Measurements from ENCODE around the gene FNDC3B.

DNA sequence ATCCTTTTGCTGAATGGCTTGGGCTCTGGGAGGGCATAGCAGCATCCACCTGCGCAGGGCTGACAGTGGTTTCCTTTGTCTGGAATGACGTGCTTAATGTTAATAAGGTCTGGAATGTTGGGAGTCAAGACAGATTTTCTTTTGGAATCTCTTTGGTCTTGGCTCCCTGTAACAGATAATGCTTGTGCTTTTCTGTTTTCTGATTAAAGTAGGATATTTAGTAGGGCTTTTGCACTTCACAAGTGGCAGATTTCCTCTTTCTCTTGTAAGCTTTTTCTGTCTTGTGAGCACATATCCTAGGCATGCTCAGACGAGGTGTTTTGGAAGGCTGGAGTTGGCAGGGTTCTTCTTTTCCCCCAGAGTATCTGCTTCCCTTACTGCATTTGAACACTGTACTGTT, 219.2 kb downstream of the FNDC3B start:
- TF ChIP-seq, protein P1, sequence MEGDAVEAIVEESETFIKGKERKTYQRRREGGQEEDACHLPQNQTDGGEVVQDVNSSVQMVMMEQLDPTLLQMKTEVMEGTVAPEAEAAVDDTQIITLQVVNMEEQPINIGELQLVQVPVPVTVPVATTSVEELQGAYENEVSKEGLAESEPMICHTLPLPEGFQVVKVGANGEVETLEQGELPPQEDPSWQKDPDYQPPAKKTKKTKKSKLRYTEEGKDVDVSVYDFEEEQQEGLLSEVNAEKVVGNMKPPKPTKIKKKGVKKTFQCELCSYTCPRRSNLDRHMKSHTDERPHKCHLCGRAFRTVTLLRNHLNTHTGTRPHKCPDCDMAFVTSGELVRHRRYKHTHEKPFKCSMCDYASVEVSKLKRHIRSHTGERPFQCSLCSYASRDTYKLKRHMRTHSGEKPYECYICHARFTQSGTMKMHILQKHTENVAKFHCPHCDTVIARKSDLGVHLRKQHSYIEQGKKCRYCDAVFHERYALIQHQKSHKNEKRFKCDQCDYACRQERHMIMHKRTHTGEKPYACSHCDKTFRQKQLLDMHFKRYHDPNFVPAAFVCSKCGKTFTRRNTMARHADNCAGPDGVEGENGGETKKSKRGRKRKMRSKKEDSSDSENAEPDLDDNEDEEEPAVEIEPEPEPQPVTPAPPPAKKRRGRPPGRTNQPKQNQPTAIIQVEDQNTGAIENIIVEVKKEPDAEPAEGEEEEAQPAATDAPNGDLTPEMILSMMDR (IDR thresholded peaks at IDR 0.05) = no peak
- no peak for TF ChIP-seq EZH2 (IDR thresholded peaks at IDR 0.05; ENCODE audit: borderline replicate concordance, insufficient read depth, low read depth, low read length, poor library complexity, severe bottlenecking)

Data from B cell (primary cell).